Measurements from ENCODE around the gene IGF2BP1.
"Not testable (repeated sequence)": the region's sequence is repeated elsewhere in the genome, so short reads cannot be mapped to it uniquely, and the experiment has no call there.

The IGF2BP1 gene

DNA sequence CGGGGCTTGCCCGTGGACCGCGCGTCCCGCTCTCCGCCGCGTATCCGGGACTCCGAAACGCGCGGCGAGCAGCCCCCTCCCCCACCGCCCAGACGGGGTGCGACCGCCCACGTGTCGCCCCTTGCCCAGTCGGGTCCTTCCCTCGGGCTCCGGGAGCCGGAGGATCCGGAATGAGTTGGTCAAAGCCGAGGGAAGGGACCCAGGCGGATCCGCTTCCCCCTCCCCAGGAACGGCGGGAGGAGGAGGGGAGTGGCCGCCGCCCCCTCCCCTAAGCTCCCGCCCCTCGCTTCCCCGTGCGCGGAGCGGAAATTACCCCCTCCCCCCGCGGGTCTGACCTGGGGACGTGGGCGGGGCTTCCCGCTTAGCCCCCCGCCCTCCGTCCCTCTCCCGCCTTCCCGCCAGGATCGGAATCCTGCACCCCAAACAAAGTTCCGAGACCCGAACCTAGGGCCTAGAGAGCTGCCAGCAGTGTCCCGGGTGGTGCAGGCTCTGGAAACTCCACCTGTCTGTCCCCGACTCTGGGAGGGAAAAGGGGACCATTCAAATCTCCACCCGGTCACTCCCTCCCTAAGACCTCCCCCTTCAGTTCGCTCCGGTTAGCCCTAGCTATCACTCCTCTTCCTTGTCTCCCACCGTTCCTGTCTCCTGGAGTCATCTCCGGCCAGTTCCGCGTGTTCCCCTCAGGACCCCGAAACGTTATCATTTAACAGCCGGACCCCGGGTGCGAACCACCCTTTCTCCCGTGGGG is 1.0 kb upstream of the IGF2BP1 start:
- DNase-seq (ENCODE audit: low spot score) = peak; percentile 77

DNA sequence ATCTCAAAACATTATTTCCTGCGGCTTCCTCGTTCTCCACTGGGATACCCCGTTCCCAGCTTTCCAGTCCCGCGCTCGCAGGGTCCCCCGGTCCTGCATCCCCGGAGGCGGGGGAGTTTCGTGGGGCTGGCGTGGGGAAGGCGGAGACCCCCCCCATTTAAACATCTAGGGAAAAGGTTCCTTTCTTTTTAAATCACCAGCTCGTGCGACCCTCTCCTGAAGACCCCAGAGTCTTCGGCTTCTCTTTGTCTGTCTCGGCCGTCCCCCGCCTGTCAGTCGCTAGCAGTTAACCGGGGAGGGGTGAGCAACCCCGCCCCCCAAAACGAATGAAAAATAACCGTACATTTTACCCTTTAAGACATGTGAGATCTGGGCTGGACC is 473 bp upstream of the IGF2BP1 start:
- no peak for DNase-seq (ENCODE audit: low spot score)

DNA sequence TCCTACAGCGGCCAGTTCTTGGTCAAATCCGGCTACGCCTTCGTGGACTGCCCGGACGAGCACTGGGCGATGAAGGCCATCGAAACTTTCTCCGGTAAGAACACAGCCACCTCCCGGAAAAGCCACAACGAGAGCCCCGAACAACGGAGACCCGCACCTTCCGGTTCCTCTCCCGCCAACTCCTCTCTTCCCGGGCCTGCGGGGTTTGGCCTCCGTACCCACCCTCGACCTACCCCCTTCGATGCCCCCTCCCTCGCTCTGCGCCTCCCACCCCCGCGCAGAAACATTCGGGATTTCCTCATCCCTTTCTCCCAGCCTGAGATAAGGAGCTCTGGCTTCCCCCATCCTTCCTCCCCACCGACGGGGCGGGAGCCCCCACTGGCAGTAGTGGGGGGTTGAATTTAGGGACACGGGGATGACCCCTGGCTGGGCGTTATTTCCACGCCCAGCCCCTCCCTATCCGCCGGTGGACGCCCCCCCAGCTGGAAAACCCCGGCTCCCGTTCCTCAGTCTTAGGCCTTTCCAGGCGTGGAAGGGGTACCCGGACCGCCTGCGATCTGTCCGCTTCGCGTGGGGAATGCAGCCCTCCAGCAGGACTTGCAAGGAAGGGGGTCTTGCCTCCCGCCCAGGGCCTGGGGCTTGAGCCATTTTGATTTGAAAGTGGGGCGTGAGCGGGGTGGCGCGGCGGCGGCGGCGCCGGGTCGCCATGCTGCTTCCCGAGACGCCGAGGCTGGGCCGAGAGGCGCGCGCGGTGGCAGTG is 822 bp downstream of the IGF2BP1 start:
- DNase-seq (ENCODE audit: low spot score) = no peak

DNA sequence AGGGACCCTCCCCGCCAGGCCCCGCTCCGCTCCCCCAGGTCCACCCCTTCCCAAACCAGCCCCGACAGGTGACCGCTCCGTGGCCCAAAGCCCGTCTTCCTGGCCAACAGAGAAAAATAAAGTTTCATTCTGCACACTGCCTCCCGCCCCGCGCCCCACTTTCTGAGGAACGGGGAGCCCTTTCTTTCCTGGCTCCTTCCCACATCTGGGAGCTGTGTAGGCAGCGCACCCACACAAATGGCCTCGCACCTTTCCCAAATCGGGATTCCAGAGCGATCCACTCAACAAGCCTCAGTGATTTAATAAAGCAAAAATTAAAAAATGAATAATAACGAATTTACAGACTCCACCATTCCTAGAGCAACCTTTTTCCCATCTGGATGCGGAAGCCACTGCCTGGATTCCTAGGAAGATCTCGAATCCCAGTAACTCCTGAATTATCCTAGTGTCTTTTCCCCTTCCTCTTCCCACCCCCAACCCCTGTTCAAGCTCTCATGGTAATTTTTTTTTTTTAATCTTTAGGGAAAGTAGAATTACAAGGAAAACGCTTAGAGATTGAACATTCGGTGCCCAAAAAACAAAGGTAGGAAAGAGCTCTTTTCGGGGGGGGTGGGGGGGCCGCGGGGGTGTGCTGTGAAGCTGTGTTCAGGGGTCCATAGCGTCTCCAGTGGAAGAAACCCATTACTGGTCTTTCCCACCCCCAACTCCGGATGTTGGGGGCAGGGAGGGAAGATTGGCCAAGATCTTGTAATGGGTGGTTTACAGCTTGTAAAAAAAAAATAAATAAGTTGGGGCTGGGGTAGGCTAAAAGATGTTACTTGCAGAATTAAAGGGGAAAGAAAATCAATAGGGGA is 1.6 kb downstream of the IGF2BP1 start:
- no peak for DNase-seq (ENCODE audit: low spot score)

DNA sequence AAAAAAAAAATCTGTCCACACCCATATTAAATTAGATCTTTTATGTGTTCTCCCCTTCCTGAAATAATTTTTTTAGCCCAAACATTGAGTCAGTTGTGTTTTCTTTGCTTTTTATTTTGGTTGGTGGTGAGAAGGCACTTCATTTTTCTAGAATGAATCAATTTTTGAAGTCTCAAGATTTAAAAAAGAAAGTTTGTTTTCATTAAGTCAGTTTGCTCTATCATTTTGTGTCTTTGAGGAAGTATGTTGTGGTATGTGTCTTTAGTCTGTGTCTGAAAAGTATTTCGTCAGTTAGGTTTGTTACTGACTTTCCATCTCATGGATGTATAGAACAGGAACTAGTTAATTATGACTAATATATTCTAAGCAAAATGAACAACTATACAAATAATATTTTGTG is 3.8 kb downstream of the IGF2BP1 start:
- no peak for DNase-seq (ENCODE audit: low spot score)

DNA sequence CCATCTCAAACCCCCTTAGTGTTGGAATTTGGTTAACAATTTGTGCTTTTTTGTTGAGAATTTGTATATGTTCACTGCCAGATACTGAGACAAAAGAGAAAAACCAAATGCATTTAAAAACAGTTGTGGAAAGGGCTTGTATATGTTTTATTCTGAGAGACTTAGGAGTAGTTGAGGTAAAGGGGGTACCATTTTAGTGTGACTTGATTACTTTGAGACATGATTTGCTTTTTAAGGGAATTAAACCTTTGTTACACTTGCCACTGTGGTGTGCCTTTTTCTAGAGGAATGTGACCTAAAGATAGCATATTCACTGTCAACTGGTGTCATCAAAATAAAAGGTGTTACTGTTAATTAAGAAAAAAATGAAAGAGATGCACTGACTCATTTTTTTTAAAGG is 4.5 kb downstream of the IGF2BP1 start:
- no peak for DNase-seq (ENCODE audit: low spot score)

DNA sequence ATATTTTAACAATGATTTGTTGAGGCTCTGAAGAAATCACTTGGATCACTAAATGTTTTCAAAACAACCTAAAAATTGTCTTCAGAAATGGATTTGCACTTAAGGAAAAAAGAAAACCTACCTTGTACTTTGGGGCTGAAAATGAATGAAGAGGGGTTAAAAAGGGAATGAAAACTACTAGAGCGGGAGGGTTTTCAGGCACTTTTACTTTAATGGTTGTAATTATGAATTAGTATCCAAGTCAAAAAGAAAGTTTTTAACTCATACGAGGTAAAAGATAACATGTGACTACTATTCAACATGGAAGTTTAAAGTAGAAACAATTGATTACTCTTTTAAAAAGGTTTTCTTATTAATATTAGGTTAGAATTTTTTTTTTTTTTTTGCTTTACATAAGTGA is 5.1 kb downstream of the IGF2BP1 start:
- no peak for DNase-seq (ENCODE audit: low spot score)

DNA sequence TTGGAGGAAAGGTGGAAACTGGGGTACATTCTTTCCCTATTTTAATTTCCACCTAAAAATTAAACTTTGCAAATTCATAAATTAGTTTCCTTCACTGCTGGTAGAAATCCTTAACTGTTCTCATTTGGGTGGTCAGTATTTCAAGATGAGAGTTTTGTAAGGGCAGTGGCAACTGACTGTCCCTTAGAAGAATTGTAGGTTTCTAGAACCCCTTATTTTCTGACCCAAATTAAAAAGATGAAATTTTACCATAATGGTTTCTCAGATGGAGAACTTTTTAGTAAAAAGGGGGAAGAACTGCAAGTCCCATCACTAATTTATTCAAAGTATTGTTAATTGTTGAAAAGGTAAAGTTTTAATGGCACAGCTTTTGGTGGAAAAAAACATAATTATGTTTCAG is 5.6 kb downstream of the IGF2BP1 start:
- DNase-seq (ENCODE audit: low spot score) = no peak

DNA sequence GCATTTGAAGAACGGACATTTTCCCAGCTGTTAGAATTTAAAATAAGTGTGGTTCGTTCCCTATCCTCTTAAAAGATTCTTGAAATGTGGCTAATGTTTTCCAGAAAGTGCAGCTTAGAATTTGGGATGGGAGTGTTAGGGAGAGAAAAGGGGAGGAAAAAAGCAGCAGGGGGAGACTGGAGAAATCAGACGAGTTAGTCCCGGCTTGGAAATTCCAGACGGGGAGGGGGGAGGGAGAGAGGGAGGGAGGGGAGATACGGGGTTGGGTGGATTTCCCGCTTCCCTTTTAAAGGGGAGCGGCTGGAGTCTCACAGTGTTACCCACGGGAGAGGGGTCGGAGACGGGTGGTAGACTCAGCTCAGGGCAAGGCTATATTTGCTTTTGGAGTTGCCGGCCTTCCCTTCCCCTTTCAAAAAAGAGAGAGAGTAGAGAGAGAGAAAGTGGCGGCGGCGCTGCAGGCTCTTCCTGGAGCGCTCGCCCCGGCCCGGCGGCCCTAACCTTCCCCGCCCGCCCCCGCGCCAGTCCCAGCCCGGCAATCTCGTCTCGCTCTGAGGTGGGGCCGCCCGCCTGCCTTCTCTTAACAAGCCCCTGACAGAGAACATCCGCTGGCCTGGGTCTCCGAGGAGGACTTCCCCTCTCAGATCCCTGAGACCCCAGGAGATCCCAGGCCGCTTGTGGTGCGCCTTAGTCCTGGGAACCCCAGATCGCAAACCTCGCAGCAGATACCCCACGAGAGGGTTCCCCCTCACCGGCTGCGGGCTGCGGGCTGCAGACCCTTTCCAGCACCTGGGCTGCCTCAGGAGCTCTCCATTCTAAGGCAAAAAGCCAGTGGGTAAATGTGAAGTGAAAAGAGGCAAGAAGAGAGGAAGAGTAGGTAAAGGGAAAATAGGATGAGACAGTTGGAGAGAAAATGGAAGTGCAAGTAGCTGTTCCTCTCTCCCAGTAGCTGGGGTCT is 6.6 kb downstream of the IGF2BP1 start:
- DNase-seq (ENCODE audit: low spot score) = no peak

DNA sequence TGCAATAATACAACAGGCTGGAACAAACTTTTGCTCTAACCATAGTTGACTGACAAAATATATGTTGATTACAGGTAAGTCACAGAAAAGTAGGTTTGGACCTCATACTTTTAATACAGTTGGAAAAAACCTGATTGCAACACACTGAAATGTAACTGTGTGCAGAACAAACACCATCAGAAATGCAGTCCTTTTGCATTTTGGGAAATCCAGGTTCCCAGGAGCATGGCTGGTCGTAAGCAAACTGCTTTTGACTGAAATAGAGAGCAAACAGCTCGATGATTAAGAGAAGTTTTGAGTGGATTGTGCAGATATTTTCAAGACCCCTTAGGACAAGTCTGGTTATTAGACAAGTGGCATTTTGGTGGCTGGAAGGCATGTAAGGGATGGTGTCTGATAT is 8.0 kb downstream of the IGF2BP1 start:
- DNase-seq (ENCODE audit: low spot score) = no peak

DNA sequence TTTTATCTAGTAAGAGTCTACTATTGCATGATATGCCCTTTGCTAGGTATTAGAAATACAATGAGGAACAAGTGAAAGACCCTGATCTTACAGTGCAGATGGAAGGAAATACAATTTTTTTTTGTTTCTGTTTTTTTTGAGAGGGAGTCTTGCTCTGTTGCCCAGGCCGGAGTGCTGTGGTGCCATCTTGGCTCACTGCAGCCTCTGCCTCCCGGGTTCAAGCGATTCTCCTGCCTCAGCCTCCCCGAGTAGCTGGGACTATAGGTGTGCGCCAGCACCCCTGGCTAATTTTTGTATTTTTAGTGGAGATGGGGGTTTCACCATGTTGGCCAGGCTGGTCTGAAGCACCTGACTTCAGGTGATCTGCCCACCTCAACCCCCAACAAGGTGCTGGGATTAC is 11.7 kb downstream of the IGF2BP1 start:
- DNase-seq (ENCODE audit: low spot score) = not testable (repeated sequence)

DNA sequence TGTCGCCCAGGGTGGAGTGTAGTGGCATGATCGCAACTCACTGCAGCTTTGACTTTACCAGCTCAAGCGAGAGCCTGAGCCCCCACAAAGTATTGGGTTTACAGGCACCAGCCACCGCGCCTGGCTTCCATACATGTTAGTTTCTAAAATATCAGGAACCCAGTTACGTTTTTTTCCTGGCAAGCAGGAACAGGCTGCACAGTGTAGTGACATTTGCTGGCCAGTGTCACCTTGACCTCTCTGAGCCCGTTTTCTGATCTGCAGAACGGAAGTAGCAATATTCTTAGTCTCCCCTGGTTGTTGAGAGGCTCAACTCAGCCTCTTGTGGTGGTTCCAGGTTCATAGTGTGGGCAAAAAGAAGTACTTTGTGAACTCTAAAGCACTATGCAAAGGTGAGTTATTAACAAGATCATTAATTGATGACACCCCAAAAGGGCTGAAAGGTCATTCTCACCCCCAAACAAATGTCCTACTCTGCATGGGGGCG is 15.6 kb downstream of the IGF2BP1 start:
- no peak for DNase-seq (ENCODE audit: low spot score)

DNA sequence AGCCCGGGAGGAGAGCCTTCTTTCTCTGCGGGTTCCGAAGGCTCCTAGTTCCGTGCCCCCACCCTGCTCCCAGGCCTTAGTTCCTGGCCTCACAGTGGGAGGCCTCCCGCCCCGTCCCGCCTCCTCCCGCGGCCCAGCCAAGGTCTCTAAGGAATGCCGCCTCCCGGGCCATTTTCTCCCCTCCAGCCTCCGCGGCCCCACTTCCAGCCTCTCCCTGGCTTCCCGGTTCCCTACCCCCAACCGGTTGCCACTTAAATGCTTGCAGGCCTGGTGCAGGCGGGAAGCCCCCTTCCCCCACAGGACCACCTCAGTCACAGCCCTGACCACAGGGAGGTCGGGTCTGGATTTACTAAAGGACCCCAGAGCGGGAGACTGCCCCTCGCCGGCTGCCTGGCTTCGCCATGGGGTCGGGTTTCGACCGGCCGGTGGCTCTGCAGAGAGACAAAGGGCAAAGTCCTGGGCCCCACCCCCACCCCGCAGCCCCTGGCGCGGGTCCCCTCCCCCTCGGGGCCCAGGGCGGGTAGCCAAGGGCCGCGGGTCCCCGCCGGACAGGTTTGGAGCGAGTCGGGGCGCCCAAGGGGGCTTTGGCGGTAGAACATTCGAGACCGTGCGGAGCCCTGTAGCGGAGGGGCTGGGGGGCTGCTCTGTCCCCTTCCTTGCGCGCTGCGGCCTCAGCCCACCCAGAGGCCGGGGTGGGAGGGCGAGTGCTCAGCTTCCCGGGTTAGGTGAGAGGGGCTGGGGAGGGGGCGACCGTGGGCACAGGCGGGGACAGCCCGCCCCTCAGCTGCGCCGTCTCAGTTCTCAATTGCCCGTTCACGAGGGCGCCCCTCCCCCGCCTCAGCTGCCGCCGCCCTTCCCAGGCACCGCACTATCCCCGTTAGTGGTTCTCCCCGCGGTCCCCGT is 16.4 kb downstream of the IGF2BP1 start:
- DNase-seq (ENCODE audit: low spot score) = peak; percentile 79

DNA sequence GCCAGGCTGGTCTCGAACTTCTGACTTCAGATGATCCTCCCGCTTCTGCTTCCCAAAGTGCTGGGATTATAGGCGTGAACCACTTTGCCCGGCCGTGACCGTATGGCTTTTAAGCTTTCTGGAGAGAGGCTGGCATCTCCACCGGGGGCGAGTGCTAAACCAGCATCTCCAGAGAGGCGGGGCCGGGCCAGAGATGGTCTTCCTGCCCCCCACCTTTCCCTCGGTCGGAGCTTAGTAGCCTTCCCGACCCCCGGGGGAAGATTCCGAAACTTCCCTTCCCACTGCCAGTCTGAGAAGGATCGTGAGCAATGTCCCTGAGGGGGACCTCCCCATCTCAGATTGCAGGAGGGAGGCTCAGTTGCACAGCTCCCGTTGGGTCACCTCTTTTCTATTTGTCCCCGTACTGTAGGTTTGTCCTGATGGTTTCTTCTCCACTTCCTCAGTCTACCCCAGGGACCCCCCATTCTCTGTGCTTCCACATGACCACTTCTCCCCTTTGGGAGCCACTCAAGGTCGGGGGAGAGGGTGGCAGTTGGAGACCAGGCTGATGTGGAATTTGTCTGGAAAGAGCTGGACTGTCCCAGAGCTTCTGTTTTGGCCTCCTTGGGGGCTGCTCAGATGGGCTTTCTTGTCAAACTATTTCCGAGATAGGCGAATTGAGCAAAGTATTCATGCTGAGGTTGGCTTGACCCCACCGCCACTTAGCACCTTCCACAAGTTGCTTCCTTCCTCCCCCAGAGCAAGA is 18.2 kb downstream of the IGF2BP1 start:
- no peak for DNase-seq (ENCODE audit: low spot score)

DNA sequence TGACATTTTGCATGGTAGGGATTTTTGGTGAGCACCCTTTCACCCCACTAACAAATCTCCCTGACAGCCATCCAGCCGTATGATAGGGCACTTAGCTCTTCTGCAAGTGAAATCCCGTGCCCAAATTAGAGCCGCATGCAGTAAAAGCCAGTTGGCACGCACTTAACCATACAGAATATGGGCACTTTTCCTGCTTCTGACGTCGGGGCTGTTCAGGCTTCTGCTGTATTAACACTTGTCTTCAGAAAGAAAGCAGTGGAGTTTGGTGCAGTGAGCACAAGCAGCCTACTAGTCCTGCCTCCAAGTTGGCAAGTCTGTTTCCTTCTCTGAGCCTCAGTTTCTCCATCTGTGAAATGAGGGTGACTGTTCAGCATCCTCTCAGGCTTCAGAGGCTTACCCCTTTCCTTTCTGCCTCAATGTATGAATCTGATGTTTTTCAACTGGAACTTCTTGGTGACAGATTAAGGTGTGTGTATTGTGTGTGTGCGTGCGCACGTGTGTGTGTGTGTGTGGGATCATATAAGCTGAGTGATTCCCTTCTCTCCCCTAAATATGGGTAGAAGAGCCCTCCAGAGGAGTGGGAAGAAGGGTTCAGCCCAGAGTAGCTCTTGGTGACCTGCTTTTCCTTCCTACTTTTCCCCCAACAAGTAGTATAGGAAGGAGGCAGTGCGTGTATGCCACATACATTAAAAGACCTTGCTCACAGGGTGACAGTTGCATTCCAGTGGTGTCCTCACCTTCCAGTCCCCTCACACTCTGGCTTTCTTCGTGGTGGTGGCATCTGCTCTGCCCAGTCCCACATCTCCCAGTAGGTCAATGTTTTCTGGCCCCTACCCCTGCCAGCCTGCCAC is 19.0 kb downstream of the IGF2BP1 start:
- DNase-seq (ENCODE audit: low spot score) = no peak

DNA sequence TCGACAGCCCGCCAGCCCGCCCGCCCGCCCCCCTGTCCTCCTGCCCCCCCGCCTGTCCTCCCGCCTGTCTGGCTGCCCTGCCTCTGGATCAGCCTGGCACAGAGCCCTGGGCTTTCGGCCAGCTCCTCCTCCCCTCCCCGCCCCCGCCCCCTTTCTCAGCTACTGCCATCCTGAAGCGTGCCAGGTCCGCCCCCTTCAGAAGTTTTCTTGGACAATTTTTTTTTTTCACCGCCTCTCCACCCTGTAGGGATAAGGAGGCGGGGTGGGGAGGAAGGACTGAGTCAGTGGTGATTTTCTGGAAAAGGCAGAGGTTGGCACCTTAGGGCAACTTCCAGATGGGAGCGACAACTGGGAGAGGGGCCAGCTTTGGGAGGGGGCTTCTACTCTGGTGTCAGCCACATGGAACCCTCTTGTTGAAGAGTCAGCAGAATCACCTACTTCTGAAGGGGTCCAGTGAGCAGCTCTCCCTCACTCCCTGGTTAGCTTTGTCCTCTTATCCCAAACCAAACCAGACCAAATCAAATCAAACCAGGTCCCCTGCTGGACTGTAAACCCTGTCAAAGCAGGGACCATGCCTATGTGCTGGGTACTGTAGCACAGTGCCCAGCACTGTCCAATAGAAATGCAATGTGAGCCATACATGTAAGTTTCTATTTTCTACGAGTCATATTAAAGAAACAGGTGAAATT is 19.7 kb downstream of the IGF2BP1 start:
- DNase-seq (ENCODE audit: low spot score) = peak; percentile 83

DNA sequence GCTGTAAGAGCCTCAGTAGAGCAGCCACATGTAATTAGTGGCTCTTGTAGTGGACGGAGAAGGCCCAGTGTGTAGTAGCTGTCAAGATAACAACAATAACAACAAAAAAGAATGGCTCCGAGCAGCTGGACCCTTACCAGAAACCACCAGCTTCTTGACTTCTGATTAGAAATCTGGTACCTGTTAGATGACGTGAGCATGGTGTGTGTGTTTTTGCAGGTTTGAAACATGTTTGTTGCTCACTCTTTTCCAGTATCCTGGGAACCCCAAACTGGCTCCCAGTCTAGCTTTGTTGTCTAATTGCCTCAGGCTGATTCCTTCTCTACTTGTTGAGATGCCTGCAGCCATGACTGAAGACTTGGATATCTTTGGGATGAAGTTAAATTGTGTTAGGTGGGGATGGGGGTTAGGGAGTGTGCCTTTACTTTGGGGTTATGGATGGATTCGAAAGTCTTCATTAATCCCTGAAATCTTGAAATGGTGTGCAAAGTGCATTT is 21.0 kb downstream of the IGF2BP1 start:
- DNase-seq (ENCODE audit: low spot score) = no peak

DNA sequence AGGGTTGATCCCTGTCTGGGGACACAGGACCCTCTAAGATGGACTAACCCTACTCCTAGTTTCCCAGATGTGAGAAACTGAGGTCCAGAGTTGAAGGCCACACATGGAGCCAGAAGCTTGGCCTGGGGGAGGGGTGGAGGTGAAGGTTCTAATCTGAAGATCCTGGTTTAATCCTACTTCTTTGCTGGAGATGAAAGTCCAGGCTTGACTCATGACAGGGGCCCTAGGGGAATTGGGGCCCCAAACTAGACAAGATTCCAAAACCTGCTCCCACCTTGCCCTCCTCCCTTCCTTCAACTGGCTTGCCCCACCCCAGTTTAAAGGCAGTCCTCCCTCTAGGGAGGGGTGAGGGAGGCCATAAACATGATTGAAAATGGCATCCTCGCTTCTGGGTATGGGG is 21.6 kb downstream of the IGF2BP1 start:
- DNase-seq (ENCODE audit: low spot score) = no peak

Measured in left forelimb (tissue), 1 donor.